ENCODE results near the gene SIGLEC7. TPM values are rescaled to one million over a fixed set of nuclear protein-coding genes. Genes with fewer than 3 reads are reported as not detected.
"Not testable (repeated sequence)": the region's sequence is repeated elsewhere in the genome, so short reads cannot be mapped to it uniquely, and the experiment has no call there.

SIGLEC7 gene
- total and polyA plus RNA-seq, 2 experiments from 2014 or later, result not detected

DNA sequence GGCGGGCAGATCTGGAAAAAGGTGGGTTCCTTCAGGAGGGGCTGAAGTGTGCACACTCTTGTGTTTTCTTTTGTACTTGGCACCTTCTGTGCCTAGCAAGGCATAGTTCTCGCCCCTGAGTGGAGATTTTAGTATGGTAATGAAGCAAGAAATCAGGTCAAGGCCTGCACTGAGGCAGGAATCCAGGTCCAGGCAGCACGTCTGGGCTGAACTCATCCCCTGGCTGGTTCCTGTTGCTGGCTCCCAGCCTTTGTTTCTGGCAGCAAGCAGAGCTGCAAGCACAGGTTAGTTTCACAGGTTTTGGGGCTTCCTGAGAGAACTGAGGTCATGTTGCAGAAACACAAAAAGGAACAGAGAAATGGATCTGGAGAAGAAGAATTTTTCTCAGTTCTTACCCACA is 21.2 kb downstream of the SIGLEC7 start:
- Histone ChIP-seq H3K9ac (no peak overlapping the region), H3K4me3 (no peak overlapping the region), H3K4me2 (ENCODE audit: unreplicated experiment) (no peak overlapping the region), H3K4me1 (ENCODE audit: insufficient read depth) (no peaks in the 10 kb centered on the region), H3K36me3 (ENCODE audit: low read depth) (no peaks in the 10 kb centered on the region), H3K9me2 (ENCODE audit: insufficient read depth) (no peaks in the 10 kb centered on the region), H4K20me1 (ENCODE audit: insufficient read depth) (no peaks in the 10 kb centered on the region), H3K9me3 (ENCODE audit: low read depth) (no peaks in the 10 kb centered on the region), H3K79me2 (ENCODE audit: insufficient read depth) (no peaks in the 10 kb centered on the region), H3K27ac (no peak overlapping the region), H3F3A (ENCODE audit: insufficient read depth) (no peaks in the 10 kb centered on the region), H2AFZ (no peak overlapping the region), H3K27me3 (replicated peaks; ENCODE audit: insufficient read depth) (peaks cover 13% of the 10 kb centered on the region)
- 7 to 23% methylated on average over 3 of the region's 3 CpGs for WGBS, 2 experiments (ENCODE audit: low coverage in 1 of 2, low lambda C conversion rate in 2 of 2, missing lambda C conversion rate in 2 of 2)
- in situ Hi-C loops (cut with MboI), result no loop called here
- DNase-seq, result no peak
- TF ChIP-seq EZH2phosphoT487 (IDR thresholded peaks at IDR 0.05; ENCODE audit: insufficient read depth, low read depth) (no peak), EZH2 (IDR thresholded peaks at IDR 0.05; ENCODE audit: insufficient read depth, poor library complexity, severe bottlenecking) (no peak)

- Histone ChIP-seq H2AFZ (no peak overlapping the region), H3K79me2 (ENCODE audit: insufficient read depth) (no peaks in the 10 kb centered on the region), H3K4me2 (ENCODE audit: unreplicated experiment) (no peak overlapping the region), H3K4me3 (no peak overlapping the region), H4K20me1 (ENCODE audit: insufficient read depth) (no peaks in the 10 kb centered on the region), H3K27ac (no peak overlapping the region), H3F3A (ENCODE audit: insufficient read depth) (no peaks in the 10 kb centered on the region), H3K36me3 (ENCODE audit: low read depth) (no peaks in the 10 kb centered on the region), H3K9ac (no peak overlapping the region), H3K9me2 (ENCODE audit: insufficient read depth) (no peaks in the 10 kb centered on the region), H3K4me1 (ENCODE audit: insufficient read depth) (no peaks in the 10 kb centered on the region), H3K27me3 (replicated peaks; ENCODE audit: insufficient read depth) (peaks cover 13% of the 10 kb centered on the region), H3K9me3 (ENCODE audit: low read depth) (no peaks in the 10 kb centered on the region)
- WGBS, 2 experiments (ENCODE audit: low coverage in 1 of 2, low lambda C conversion rate in 2 of 2, missing lambda C conversion rate in 2 of 2), result 13 to 16% methylated on average over 3 of the region's 3 CpGs
- TF ChIP-seq EZH2phosphoT487 (IDR thresholded peaks at IDR 0.05; ENCODE audit: insufficient read depth, low read depth) (no peak), EZH2 (IDR thresholded peaks at IDR 0.05; ENCODE audit: insufficient read depth, poor library complexity, severe bottlenecking) (no peak)
- DNase-seq, result no peak
- in situ Hi-C loops (cut with MboI), result no loop called here
Observed at GRCh38 chr19:51164215-51164614, 22.1 kb downstream of the SIGLEC7 start.

GRCh38 chr19:51166846-51167490 is 24.9 kb downstream of the SIGLEC7 start:
- no peaks in the 10 kb centered on the region for H3K9me2 ChIP-seq (ENCODE audit: insufficient read depth)
- H3K27ac ChIP-seq, result no peak overlapping the region
- no peaks in the 10 kb centered on the region for H3K79me2 ChIP-seq (ENCODE audit: insufficient read depth)
- WGBS, 2 experiments (ENCODE audit: low coverage in 1 of 2, low lambda C conversion rate in 2 of 2, missing lambda C conversion rate in 2 of 2), result 25 to 28% methylated on average over 9 of the region's 9 CpGs
- H3K4me2 ChIP-seq (ENCODE audit: unreplicated experiment), result no peak overlapping the region
- no peaks in the 10 kb centered on the region for H3F3A ChIP-seq (ENCODE audit: insufficient read depth)
- DNase-seq, result no peak
- no peaks in the 10 kb centered on the region for H3K36me3 ChIP-seq (ENCODE audit: low read depth)
- no peak overlapping the region for H3K9ac ChIP-seq
- no peaks in the 10 kb centered on the region for H3K4me1 ChIP-seq (ENCODE audit: insufficient read depth)
- in situ Hi-C loops (cut with MboI), result no loop called here
- no peaks in the 10 kb centered on the region for H4K20me1 ChIP-seq (ENCODE audit: insufficient read depth)
- H3K4me3 ChIP-seq, result no peak overlapping the region
- no peak for TF ChIP-seq EZH2 (IDR thresholded peaks at IDR 0.05; ENCODE audit: insufficient read depth, poor library complexity, severe bottlenecking)
- no peak for TF ChIP-seq EZH2phosphoT487 (IDR thresholded peaks at IDR 0.05; ENCODE audit: insufficient read depth, low read depth)
- peaks cover 18% of the 10 kb centered on the region; the same call in 1 of the 2 replicates for H3K27me3 ChIP-seq (replicated peaks; ENCODE audit: insufficient read depth)
- no peak overlapping the region for H2AFZ ChIP-seq
- no peaks in the 10 kb centered on the region for H3K9me3 ChIP-seq (ENCODE audit: low read depth)

DNA sequence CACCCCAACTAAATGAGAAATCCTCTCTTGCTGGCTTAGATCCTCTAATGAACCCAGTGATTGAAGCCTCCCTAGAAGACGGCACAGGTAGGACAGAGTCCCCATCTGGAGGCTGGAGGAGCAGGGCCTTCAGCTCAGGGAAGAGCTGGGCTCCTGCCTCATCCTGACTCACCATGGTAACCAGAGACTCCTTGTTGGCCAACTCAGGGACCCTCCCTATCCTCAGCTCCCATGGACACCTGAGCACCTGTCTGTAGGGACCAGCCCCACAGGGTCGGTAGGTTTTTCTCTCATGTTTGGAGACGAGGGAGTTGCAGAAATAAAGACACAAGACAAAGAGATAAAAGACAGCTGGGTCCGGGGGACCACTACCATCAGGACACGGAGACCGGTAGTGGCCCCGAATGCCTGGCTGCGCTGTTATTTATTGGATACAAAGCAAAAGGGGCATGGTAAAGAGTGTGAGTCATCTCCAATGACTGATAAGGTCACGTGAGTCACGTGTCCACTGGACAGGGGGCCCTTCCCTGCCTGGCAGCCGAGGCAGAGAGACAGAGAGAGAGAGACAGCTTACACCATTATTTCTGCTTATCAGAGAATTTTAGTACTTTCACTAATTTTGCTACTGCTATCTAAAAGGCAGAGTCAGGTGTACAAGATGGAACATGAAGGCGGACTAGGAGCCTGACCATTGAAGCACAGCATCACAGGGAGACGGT is 26.6 kb downstream of the SIGLEC7 start:
- H3K79me2 ChIP-seq (ENCODE audit: insufficient read depth), result no peaks in the 10 kb centered on the region
- in situ Hi-C loops (cut with MboI), result no loop called here
- no peak overlapping the region for H3K27ac ChIP-seq
- no peak overlapping the region for H3K4me2 ChIP-seq (ENCODE audit: unreplicated experiment)
- H3K27me3 ChIP-seq (replicated peaks; ENCODE audit: insufficient read depth), result peaks cover 14% of the 10 kb centered on the region; the same call in 1 of the 2 replicates
- H2AFZ ChIP-seq, result no peak overlapping the region
- TF ChIP-seq EZH2 (IDR thresholded peaks at IDR 0.05; ENCODE audit: insufficient read depth, poor library complexity, severe bottlenecking) (no peak), EZH2phosphoT487 (IDR thresholded peaks at IDR 0.05; ENCODE audit: insufficient read depth, low read depth) (no peak)
- no peaks in the 10 kb centered on the region for H3F3A ChIP-seq (ENCODE audit: insufficient read depth)
- WGBS, 2 experiments (ENCODE audit: low coverage in 1 of 2, low lambda C conversion rate in 2 of 2, missing lambda C conversion rate in 2 of 2), result 55 to 62% methylated on average over 13 of the region's 13 CpGs
- H3K9me3 ChIP-seq (ENCODE audit: low read depth), result no peaks in the 10 kb centered on the region
- H3K36me3 ChIP-seq (ENCODE audit: low read depth), result no peaks in the 10 kb centered on the region
- no peak overlapping the region for H3K9ac ChIP-seq
- H3K4me1 ChIP-seq (ENCODE audit: insufficient read depth), result no peaks in the 10 kb centered on the region
- no peak overlapping the region for H3K4me3 ChIP-seq
- DNase-seq, result no peak
- H3K9me2 ChIP-seq (ENCODE audit: insufficient read depth), result no peaks in the 10 kb centered on the region
- H4K20me1 ChIP-seq (ENCODE audit: insufficient read depth), result no peaks in the 10 kb centered on the region

GRCh38 chr19:51169283-51169918 is 27.3 kb downstream of the SIGLEC7 start:
- H3K9me3 ChIP-seq (ENCODE audit: low read depth); H4K20me1 ChIP-seq (ENCODE audit: insufficient read depth); H3K27ac ChIP-seq; H2AFZ ChIP-seq; in situ Hi-C loops (cut with MboI); H3K36me3 ChIP-seq (ENCODE audit: low read depth); H3K4me2 ChIP-seq (ENCODE audit: unreplicated experiment); H3K9ac ChIP-seq; H3F3A ChIP-seq (ENCODE audit: insufficient read depth); H3K27me3 ChIP-seq (replicated peaks; ENCODE audit: insufficient read depth); H3K4me3 ChIP-seq; H3K9me2 ChIP-seq (ENCODE audit: insufficient read depth); H3K79me2 ChIP-seq (ENCODE audit: insufficient read depth); H3K4me1 ChIP-seq (ENCODE audit: insufficient read depth): not testable (repeated sequence)
- 3 to 5% methylated on average over 11 of the region's 11 CpGs for WGBS, 2 experiments (ENCODE audit: low coverage in 1 of 2, low lambda C conversion rate in 2 of 2, missing lambda C conversion rate in 2 of 2)
- peak; percentile 65 for DNase-seq

All from GM23248 (cell line).